Endothelial cell of umbilical vein (primary cell): ENCODE results near the gene KLF17. TPM values are rescaled to one million over a fixed set of nuclear protein-coding genes. Genes with fewer than 3 reads are reported as not detected.

Experiments used
- BruUV-seq: library from RNA; stranded (reverse); fragments of 400-500 nt; replicated peaks from 2 replicates; lab custom pipeline; 2021; lab: Mats Ljungman, UMichigan
- CTCF ChIA-PET: fragments of 300-600, 350-600 bp; sonication (Branson Sonifier 250); formaldehyde crosslinking; loops from one replicate; lab custom pipeline; 2021; ENCODE audit warnings: antibody characterized with exemption, inconsistent platforms; lab: Charles Lee
- POLR2A ChIA-PET: fragments of 300-600, 350-600 bp; sonication (Branson Sonifier 250); formaldehyde crosslinking; loops from one replicate; lab custom pipeline; 2021; ENCODE audit warnings: antibody characterized with exemption, inconsistent platforms; lab: Charles Lee
- DNase-seq: peaks from one replicate; pipeline ENCODE4 v3.0.0-alpha.2; 2011; ENCODE audit warnings: low read depth, low spot score
- FAIRE-seq: peaks from 2 replicates; lab custom pipeline; 2011; peaks lifted over from hg19 to GRCh38; lab: Jason Lieb, UNC
- H2AFZ ChIP-seq: 2 replicates; pipeline ENCODE4 v1.6.0; 2012; ENCODE audit warnings: low read depth, low read length, control low read depth, inconsistent platforms
- H3K27ac ChIP-seq: 2 replicates; pipeline ENCODE4 v1.5.1; 2011; ENCODE audit warnings: low read depth, mild to moderate bottlenecking, control low read depth, low read length, moderate library complexity; ENCODE audit not compliant: insufficient read depth
- H3K27me3 ChIP-seq, 2 experiments: 2 replicates each; pipeline versions ENCODE4 v1.6.0 to v1.6.1; 2011; ENCODE audit warnings: low read length in 2 of 2, mixed read lengths in 1 of 2; ENCODE audit not compliant: control insufficient read depth in 2 of 2, insufficient read depth in 2 of 2
- H3K36me3 ChIP-seq, 2 experiments: 2 replicates in 1 of 2; 3 replicates in 1 of 2; pipeline ENCODE4 v1.5.1; 2011; ENCODE audit warnings: low read length in 2 of 2, mild to moderate bottlenecking in 1 of 2, moderate library complexity in 1 of 2; ENCODE audit not compliant: control insufficient read depth in 2 of 2, insufficient read depth in 2 of 2; ENCODE audit errors: extremely low read depth in 1 of 2
- H3K4me1 ChIP-seq: 3 replicates; pipeline ENCODE4 v1.5.1; 2011; ENCODE audit warnings: mild to moderate bottlenecking, low read length; ENCODE audit not compliant: control insufficient read depth, insufficient read depth; ENCODE audit errors: extremely low read depth
- H3K4me2 ChIP-seq: 2 replicates; pipeline ENCODE4 v1.6.1; 2011; ENCODE audit warnings: low read length, control low read depth, mixed read lengths; ENCODE audit not compliant: insufficient read depth
- H3K4me3 ChIP-seq, 3 experiments: fragments of 200-600 bp in 1 of 3; sonication (generic), shearing (Covaris generic) in 1 of 3; replicated peaks in 1 of 3; 2 replicates each; pipeline ENCODE4 v1.5.1; 2011 to 2016; ENCODE audit warnings: control low read depth in 3 of 3, low read length in 3 of 3, mild to moderate bottlenecking in 2 of 3, inconsistent platforms in 1 of 3, low read depth in 1 of 3, moderate library complexity in 1 of 3; ENCODE audit not compliant: insufficient read depth in 1 of 3
- H3K79me2 ChIP-seq: 2 replicates; pipeline ENCODE4 v1.6.0; 2012; ENCODE audit warnings: low read length, inconsistent platforms; ENCODE audit not compliant: control insufficient read depth, insufficient read depth
- H3K9ac ChIP-seq: replicated peaks from 2 replicates; pipeline ENCODE3; 2011; ENCODE audit warnings: low read length, control low read depth; ENCODE audit not compliant: insufficient read depth; ENCODE audit errors: extremely low read depth
- H3K9me1 ChIP-seq: replicated peaks from 3 replicates; pipeline ENCODE4 v1.6.0; 2011; ENCODE audit warnings: mild to moderate bottlenecking, low read length; ENCODE audit not compliant: control insufficient read depth, insufficient read depth; ENCODE audit errors: extremely low read depth
- H3K9me3 ChIP-seq: replicated peaks from 2 replicates; pipeline ENCODE4 v1.5.1; 2012; ENCODE audit warnings: low read length, inconsistent platforms; ENCODE audit not compliant: control insufficient read depth, insufficient read depth
- H4K20me1 ChIP-seq: replicated peaks from 2 replicates; pipeline ENCODE3; 2011; ENCODE audit warnings: mild to moderate bottlenecking, low read length; ENCODE audit not compliant: control insufficient read depth, insufficient read depth; ENCODE audit errors: extremely low read depth
- EZH2 ChIP-seq: IDR thresholded peaks from 2 replicates; pipeline ENCODE4 v1.6.1; 2012; ENCODE audit warnings: borderline replicate concordance, low read depth, mild to moderate bottlenecking, moderate library complexity, low read length, inconsistent platforms; ENCODE audit not compliant: severe bottlenecking
- FOS ChIP-seq: IDR thresholded peaks from 2 replicates; pipeline ENCODE4 v1.6.1; 2011; ENCODE audit warnings: mild to moderate bottlenecking, low read length, moderate library complexity, borderline replicate concordance; ENCODE audit not compliant: insufficient read depth
- GATA2 ChIP-seq: IDR thresholded peaks from 2 replicates; pipeline ENCODE4 v1.7.0; 2011; ENCODE audit warnings: low read depth, mild to moderate bottlenecking, moderate library complexity, mixed read lengths, low read length; ENCODE audit not compliant: insufficient read length, insufficient read depth
- JUN ChIP-seq: IDR thresholded peaks from 2 replicates; pipeline ENCODE4 v1.6.1; 2011; ENCODE audit warnings: borderline replicate concordance, low read depth; ENCODE audit not compliant: insufficient read length, insufficient read depth
- MYC ChIP-seq: IDR thresholded peaks from one replicate; pipeline ENCODE4 v1.6.1; 2011; ENCODE audit warnings: mild to moderate bottlenecking, low read depth, low read length
- POLR2A ChIP-seq: IDR thresholded peaks from 2 replicates; pipeline ENCODE4 v1.6.1; 2012; ENCODE audit warnings: low read depth, mild to moderate bottlenecking, control low read depth, low read length
- POLR2AphosphoS5 ChIP-seq: IDR thresholded peaks from 2 replicates; pipeline ENCODE4 v1.6.1; 2012; ENCODE audit warnings: low read depth, mild to moderate bottlenecking, control low read depth, low read length, moderate library complexity; ENCODE audit not compliant: insufficient read depth
- dilution Hi-C: fragments of 300-500 bp; cut with MboI; formaldehyde crosslinking; loops from one replicate; pipeline ENCODE4 v1.15.0; 2019; ENCODE audit warnings: low sequenced_read_pairs; ENCODE audit not compliant: extremely low pct_ligation_motif_present
- intact Hi-C: fragments of 100-400 bp; cut with micrococcal nuclease; formaldehyde crosslinking; loops from one replicate; pipeline ENCODE4 v1.10.0; 2022
- polyA plus RNA-seq, 4 experiments: library from polyadenylated mRNA; depleted of rRNA in 3 of 4; stranded (reverse) in 3 of 4; unstranded in 1 of 4; fragments of >200 nt; gene quantifications; 2 replicates each; pipeline versions ENCODE4 v1.2.1 to v1.2.3, GENCODE V29; 2011 to 2012; ENCODE audit warnings: missing spikeins in 1 of 4
- total RNA-seq: library from RNA; stranded (reverse); gene quantifications from 2 replicates; pipeline ENCODE4 v1.2.3, GENCODE V29; 2021
- TF ChIP-seq, protein P1 (sequence below), 2 donors: IDR thresholded peaks; 1 replicate in 1 of 2; 2 replicates in 1 of 2; pipeline ENCODE4 v1.5.1; 2011; ENCODE audit warnings: low read length in 2 of 2, mild to moderate bottlenecking in 2 of 2, moderate library complexity in 2 of 2, control low read depth in 1 of 2, inconsistent platforms in 1 of 2, low read depth in 1 of 2; ENCODE audit not compliant: insufficient read depth in 1 of 2; ENCODE audit errors: extremely low read depth in 1 of 2
- TF ChIP-seq, protein P2 (sequence below): IDR thresholded peaks from 2 replicates; pipeline ENCODE4 v1.6.1; 2011; ENCODE audit not compliant: insufficient read depth, insufficient read length

KLF17 gene
- total and polyA plus RNA-seq, 2 donors (not counting 3 experiments of a cell fraction or from before 2014, with no cell fraction given): not detected

DNA sequence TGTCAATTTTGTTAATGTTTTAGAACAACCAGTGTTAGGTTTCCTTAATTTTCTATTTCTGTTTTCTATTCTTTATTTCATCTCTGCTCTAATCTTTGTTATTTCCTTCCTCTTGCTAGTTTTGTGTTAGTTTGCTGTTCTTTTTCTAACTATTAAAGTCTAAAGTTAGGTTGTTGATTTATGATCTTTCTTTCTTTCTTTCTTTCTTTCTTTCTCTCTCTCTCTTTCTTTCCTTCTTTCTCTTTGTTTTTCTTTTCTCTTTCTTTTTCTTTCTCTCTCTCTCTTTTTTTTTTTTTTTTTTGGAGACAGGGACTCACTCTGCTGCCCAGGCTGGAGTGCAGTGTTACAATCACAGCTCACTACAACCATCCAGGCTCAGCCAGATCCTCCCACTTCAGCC is 40.2 kb downstream of the KLF17 start:
- DNase-seq (no peak), FAIRE-seq (no peak)
- Histone ChIP-seq H3K27me3 (peaks cover 0 to 5% of the 10 kb centered on the region in 2 experiments), H3K27ac (no peak overlapping the region), H3K9me1 (no peaks in the 10 kb centered on the region), H3K9ac (no peak overlapping the region), H3K4me3 (no peak overlapping the region), H3K4me1 (no peaks in the 10 kb centered on the region), H3K4me2 (no peak overlapping the region), H2AFZ (no peak overlapping the region), H4K20me1 (no peaks in the 10 kb centered on the region), H3K36me3 (no peaks in the 10 kb centered on the region), H3K9me3 (no peaks in the 10 kb centered on the region), H3K79me2 (no peaks in the 10 kb centered on the region)
- intact Hi-C loops: no loop called here
- ChIA-PET POLR2A (no interaction called here), CTCF (no interaction called here)
- TF ChIP-seq JUN: no peak
- no TSS peak for BruUV-seq
- dilution Hi-C loops: no loop called here

DNA sequence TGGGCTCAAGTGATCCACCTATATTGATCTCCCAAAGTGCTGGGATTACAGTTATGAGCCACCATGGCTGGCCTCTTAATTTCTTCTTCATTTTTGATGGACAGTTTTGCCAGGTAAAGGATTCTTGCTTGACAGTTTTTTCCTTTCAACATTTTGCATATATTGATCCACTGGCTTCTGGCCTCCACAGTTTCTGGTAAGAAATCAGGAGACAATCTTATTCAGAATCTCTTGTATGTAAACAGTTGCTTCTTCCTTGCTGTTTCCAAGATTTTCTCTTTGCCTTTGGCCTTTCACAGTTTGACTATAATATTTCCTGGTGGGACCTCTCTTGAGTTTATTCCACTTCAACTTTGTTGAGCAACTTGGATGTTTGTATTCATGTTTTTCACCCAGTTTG is 42.9 kb downstream of the KLF17 start:
- intact Hi-C loops: no loop called here
- H3K4me2 ChIP-seq: no peak overlapping the region
- ChIA-PET POLR2A (no interaction called here), CTCF (no interaction called here)
- H3K9ac ChIP-seq: no peak overlapping the region
- no peaks in the 10 kb centered on the region for H3K36me3 ChIP-seq
- H3K27me3 ChIP-seq: peaks cover 0 to 5% of the 10 kb centered on the region in 2 experiments
- no peaks in the 10 kb centered on the region for H3K79me2 ChIP-seq
- BruUV-seq: no TSS peak
- H3K9me1 ChIP-seq: no peaks in the 10 kb centered on the region
- no peak overlapping the region for H3K4me3 ChIP-seq
- H3K4me1 ChIP-seq: no peaks in the 10 kb centered on the region
- FAIRE-seq: no peak
- no peaks in the 10 kb centered on the region for H3K9me3 ChIP-seq
- DNase-seq: no peak
- TF ChIP-seq FOS (no peak), EZH2 (no peak), MYC (no peak), POLR2AphosphoS5 (no peak), JUN (no peak), GATA2 (no peak), POLR2A (no peak)
- TF ChIP-seq, protein P1, sequence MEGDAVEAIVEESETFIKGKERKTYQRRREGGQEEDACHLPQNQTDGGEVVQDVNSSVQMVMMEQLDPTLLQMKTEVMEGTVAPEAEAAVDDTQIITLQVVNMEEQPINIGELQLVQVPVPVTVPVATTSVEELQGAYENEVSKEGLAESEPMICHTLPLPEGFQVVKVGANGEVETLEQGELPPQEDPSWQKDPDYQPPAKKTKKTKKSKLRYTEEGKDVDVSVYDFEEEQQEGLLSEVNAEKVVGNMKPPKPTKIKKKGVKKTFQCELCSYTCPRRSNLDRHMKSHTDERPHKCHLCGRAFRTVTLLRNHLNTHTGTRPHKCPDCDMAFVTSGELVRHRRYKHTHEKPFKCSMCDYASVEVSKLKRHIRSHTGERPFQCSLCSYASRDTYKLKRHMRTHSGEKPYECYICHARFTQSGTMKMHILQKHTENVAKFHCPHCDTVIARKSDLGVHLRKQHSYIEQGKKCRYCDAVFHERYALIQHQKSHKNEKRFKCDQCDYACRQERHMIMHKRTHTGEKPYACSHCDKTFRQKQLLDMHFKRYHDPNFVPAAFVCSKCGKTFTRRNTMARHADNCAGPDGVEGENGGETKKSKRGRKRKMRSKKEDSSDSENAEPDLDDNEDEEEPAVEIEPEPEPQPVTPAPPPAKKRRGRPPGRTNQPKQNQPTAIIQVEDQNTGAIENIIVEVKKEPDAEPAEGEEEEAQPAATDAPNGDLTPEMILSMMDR (IDR thresholded peaks at IDR 0.05; ENCODE audit: extremely low read depth in 1 of 2, insufficient read depth in 1 of 2, low read depth in 1 of 2, low read length in 2 of 2): no peak
- TF ChIP-seq, protein P2, sequence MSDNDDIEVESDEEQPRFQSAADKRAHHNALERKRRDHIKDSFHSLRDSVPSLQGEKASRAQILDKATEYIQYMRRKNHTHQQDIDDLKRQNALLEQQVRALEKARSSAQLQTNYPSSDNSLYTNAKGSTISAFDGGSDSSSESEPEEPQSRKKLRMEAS: no peak
- dilution Hi-C loops: no loop called here
- no peak overlapping the region for H2AFZ ChIP-seq
- H4K20me1 ChIP-seq: no peaks in the 10 kb centered on the region
- no peak overlapping the region for H3K27ac ChIP-seq
